ENCODE results near the gene GMPR.
"Not testable (repeated sequence)": the region's sequence is repeated elsewhere in the genome, so short reads cannot be mapped to it uniquely, and the experiment has no call there.

GMPR gene

GRCh38 chr6:16251706-16252105 is 13.3 kb downstream of the GMPR start:
- no peak for DNase-seq

GRCh38 chr6:16252686-16253299 is 14.4 kb downstream of the GMPR start:
- DNase-seq: no peak

GRCh38 chr6:16253399-16254144 is 15.2 kb downstream of the GMPR start:
- DNase-seq: no peak

GRCh38 chr6:16254535-16254934 is 16.1 kb downstream of the GMPR start:
- no peak for DNase-seq

- DNase-seq: no peak
Measured at GRCh38 chr6:16256781-16257180, 18.4 kb downstream of the GMPR start.

GRCh38 chr6:16257999-16258708 is 19.8 kb downstream of the GMPR start:
- no peak for DNase-seq

GRCh38 chr6:16258709-16259075 is 20.3 kb downstream of the GMPR start:
- DNase-seq: no peak

- not testable (repeated sequence) for DNase-seq
Measured at GRCh38 chr6:16259604-16260003, 21.2 kb downstream of the GMPR start.

- DNase-seq: not testable (repeated sequence)
Measured at GRCh38 chr6:16260602-16261001, 22.2 kb downstream of the GMPR start.

GRCh38 chr6:16262773-16263172 is 24.4 kb downstream of the GMPR start:
- not testable (repeated sequence) for DNase-seq

GRCh38 chr6:16263464-16264099 is 25.2 kb downstream of the GMPR start:
- not testable (repeated sequence) for DNase-seq

- DNase-seq: no peak
Measured at GRCh38 chr6:16264785-16265184, 26.4 kb downstream of the GMPR start.

- DNase-seq: no peak
Measured at GRCh38 chr6:16265351-16266341, 27.3 kb downstream of the GMPR start.

- no peak for DNase-seq
Measured at GRCh38 chr6:16267428-16268263, 29.3 kb downstream of the GMPR start.

GRCh38 chr6:16269442-16270070 is 31.2 kb downstream of the GMPR start:
- DNase-seq: not testable (repeated sequence)

GRCh38 chr6:16270178-16270794 is 31.9 kb downstream of the GMPR start:
- no peak for DNase-seq

GRCh38 chr6:16271428-16271827 is 33.0 kb downstream of the GMPR start:
- DNase-seq: no peak

- no peak for DNase-seq
Measured at GRCh38 chr6:16272201-16272600, 33.8 kb downstream of the GMPR start.

- no peak for DNase-seq
Measured at GRCh38 chr6:16273256-16273655, 34.9 kb downstream of the GMPR start.

GRCh38 chr6:16274483-16274882 is 36.1 kb downstream of the GMPR start:
- no peak for DNase-seq

All from CD4-positive, alpha-beta T cell treated with Interleukin-4 for 4 hours (primary cell).